Fibroblast of pulmonary artery (primary cell): ENCODE results near the gene HOXC12.

Experiments used
- DNase-seq: peaks from one replicate; pipeline ENCODE4 v3.0.0-alpha.2; 2010; ENCODE audit warnings: low read depth
- H3K4me3 ChIP-seq: replicated peaks from 2 replicates; pipeline ENCODE4 v1.5.1; 2011; ENCODE audit warnings: low read depth, mild to moderate bottlenecking, control low read depth, low read length, moderate library complexity
- TF ChIP-seq, protein P1 (sequence below): IDR thresholded peaks from 2 replicates; pipeline ENCODE4 v1.5.1; 2011; ENCODE audit warnings: mild to moderate bottlenecking, control low read depth, low read length, inconsistent platforms; ENCODE audit errors: missing control alignments

Gene HOXC12

DNA sequence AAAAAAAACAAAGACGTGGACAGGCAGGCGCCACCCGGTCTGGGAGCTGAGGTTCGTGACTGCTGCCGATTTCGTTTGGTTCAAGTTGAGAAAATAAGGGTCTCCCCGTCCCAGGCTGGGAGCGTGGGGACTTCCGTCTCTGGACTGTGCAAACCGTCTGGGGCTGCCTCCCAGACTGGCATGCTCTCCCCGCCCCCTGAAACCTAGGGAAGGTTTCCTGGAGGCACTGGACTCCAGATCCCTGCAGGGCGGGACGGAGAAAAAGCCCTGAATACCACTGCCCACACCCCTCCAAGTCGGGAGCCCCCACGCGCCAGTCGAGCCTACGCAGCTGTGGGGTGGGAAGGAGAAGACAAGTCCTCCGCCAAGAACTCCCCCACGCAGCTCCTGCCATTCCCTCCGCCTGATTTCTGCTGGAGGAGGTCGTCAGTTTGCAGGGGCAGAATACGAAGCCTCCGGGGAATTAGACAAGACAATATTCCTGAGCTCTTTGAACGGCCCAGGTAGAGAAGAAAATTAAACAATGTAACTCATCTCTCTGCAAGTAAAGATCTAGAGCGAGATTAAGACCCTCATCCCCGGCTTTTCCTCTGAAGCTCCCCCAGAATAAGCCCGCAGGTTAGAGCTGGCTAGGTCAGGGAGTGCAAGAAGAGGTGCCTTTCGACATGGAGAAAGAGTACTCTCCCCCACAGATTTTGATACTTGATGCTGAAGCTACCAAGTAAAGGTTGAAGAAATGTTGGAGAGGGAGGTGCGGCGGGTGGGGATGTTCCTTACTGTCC, 26.5 kb upstream of the HOXC12 start:
- no peak overlapping the region for H3K4me3 ChIP-seq
- no peak for DNase-seq
- TF ChIP-seq, protein P1, sequence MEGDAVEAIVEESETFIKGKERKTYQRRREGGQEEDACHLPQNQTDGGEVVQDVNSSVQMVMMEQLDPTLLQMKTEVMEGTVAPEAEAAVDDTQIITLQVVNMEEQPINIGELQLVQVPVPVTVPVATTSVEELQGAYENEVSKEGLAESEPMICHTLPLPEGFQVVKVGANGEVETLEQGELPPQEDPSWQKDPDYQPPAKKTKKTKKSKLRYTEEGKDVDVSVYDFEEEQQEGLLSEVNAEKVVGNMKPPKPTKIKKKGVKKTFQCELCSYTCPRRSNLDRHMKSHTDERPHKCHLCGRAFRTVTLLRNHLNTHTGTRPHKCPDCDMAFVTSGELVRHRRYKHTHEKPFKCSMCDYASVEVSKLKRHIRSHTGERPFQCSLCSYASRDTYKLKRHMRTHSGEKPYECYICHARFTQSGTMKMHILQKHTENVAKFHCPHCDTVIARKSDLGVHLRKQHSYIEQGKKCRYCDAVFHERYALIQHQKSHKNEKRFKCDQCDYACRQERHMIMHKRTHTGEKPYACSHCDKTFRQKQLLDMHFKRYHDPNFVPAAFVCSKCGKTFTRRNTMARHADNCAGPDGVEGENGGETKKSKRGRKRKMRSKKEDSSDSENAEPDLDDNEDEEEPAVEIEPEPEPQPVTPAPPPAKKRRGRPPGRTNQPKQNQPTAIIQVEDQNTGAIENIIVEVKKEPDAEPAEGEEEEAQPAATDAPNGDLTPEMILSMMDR, result no peak

DNA sequence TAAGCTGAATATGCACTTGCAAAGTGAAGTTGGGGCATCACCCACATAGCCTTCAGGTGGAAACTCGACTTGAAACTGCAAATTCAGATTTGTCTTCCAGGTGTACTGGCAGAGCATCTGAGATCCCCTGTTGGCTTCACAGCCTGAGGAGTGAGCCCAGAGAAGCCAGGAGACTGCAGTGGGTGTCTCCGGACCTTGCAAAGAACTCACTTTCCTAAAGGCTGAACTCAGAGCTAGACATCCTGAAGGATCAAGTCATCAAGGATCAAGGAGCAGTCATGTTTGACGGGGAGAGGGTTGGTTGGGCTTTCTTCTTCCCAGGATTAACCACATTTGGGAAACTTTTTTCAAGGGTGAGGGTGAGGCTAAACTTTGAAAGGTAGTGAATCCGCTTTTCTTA, 25.2 kb upstream of the HOXC12 start:
- H3K4me3 ChIP-seq, result no peak overlapping the region
- TF ChIP-seq, protein P1, result no peak
- no peak for DNase-seq

DNA sequence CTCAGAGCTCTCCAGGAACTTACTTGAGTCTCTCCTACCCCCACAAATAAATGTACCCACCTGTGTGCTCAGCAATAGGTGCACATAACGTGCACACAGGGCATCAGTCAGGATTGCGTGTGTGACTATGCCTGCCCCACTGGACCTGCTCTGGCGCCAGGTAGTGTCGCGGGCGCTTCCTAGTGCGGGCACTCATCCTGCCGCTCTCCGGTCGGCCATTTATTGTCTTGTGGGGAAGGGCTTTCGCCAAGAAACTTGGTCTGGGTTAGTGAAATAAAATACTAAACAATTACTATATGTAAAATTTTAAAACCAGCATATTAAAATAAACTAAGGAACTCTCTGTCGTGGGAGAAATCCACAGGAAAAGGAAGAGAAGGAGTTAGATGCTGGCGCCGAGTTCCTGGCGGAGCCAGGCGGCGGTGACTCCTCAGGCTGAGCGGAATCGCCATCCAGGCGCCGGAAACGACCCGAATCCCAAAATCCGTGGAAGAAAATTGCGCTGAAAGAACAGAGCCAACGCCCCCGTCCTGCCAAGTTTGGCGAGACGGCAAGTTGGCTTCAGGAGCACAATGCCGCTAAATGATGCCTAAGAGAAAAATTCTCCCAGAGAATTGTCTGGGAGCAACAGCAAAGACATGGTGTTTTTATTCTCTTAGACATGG, 24.0 kb upstream of the HOXC12 start:
- no peak overlapping the region for H3K4me3 ChIP-seq
- TF ChIP-seq, protein P1, result no peak
- DNase-seq, result no peak

DNA sequence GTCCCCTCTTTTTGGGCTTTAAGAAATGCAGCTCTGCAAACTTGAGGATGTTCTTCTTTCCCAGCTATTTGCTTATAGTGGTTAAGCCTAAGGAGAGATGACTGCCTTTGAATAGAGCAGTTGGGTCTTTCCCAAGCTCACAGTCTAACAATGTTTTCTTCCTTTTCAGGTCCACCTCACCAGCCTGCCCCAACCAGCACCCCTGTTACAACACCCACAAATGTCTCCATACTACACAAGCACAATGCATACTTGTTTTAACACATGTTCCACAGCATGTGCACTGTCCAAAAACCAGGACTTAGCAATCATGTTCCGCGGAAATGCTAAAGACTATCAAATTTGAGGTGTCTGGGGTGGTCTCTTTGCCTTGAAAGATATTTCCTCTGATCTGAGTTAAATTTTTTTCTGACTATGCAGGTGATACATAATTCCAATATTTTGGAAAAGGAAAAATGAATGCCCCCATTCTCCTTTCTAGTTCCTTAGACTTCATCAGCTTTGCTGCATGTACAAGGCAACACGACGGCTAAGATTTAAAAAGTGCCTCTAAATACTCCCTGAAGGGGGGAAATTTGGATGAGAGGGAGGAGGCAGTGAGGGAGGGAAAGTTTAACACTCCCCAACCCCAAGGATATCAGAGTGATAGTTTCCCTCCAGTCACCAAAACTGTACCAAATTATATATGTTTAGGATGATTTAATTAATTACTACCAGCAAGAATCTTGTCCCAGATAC, 22.7 kb upstream of the HOXC12 start:
- TF ChIP-seq, protein P1, result no peak
- DNase-seq, result no peak
- no peak overlapping the region for H3K4me3 ChIP-seq

DNA sequence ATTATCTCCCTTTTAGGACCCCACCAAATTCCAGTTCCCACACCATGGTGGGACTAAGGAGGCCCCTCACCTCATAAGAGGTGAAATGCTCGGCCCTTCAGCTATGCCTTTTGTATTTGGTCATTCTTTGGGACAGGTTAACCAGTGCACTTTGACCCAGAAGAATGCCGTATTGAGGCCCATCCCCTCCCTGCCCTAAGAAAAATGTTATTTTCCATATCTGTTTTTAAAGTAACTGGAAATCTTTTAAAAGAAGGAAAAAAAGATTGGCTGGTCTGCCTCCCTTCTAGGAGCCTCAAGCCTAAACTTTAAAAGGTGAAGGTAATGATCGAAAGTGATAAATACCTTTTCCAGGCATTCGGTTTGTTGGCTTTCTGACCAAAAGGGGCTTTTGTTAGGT, 21.8 kb upstream of the HOXC12 start:
- TF ChIP-seq, protein P1, result no peak
- DNase-seq, result no peak
- no peak overlapping the region for H3K4me3 ChIP-seq

DNA sequence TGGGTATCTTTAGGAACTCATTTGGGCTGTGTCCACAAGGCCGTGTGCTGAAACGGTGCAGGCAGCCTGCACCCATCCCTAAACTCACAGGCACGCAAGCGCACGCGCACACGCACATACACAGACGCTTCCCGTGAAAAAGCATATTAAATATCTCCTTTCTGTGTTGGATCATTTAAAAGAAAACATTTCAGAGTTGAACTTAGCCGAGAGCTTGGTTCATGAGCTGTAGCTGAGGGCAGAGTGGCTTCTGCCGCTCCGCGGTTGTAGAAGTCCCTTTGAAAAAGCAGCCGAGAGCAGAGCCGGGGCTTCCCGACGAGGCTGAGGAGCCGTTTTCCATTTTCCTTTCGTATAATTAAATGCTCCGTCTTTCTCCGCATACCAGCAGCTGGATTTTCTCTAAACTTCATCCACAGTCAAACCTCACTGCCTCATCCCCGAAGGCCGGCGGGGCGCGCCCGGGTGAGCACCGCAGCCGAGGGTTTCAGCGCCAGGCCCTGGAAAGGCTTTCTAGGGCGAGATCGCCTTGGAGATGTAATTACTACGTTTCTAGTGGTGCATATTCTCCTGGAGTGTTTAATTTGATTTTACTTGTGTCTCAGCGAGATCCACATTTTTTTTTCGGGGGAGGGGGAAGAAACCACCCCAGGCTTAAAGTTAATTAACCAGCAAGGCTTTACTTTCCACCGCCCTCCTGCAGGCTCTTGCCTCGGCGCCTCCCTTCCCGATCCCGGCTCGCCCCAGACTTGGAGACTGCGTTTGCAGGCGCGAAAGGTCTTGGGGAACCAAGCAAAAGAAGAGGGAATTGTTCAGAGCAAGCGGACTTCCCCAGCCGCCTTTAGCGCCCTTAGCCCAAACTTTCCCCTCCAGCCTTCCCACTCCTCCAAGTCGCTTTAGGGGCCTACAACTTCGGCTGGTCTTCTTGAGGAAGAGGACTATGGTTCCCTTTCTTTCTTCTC, 19.0 kb upstream of the HOXC12 start:
- TF ChIP-seq, protein P1, result no peak
- H3K4me3 ChIP-seq, result no peak overlapping the region
- DNase-seq, result no peak
